Epithelial cell of proximal tubule (primary cell): Measurements from ENCODE around the gene ATRNL1. TPM values are rescaled to one million over a fixed set of nuclear protein-coding genes. Genes with fewer than 3 reads are reported as not detected.

ENCODE experiments used
- DNase-seq: peaks from one replicate; pipeline ENCODE4 v3.0.0-alpha.2; 2011; ENCODE audit warnings: low read depth
- H3K4me3 ChIP-seq: 2 replicates; pipeline ENCODE4 v1.5.1; 2011; ENCODE audit warnings: low read depth, mild to moderate bottlenecking, low read length
- CTCF ChIP-seq: conservative IDR thresholded peaks from 2 replicates; pipeline ENCODE4 v1.5.1; 2012; ENCODE audit warnings: low read depth, mild to moderate bottlenecking, low read length
- total RNA-seq: library from RNA; depleted of rRNA; stranded (reverse); fragments of >200 nt; gene quantifications from 2 replicates; pipeline ENCODE4 v1.2.3, GENCODE V29; 2015

The ATRNL1 gene
- total RNA-seq, 1 donor from 2014 or later, result 12.4 TPM

- DNase-seq, result no peak
Measured at GRCh38 chr10:115982526-115982925, 889.4 kb downstream of the ATRNL1 start.

GRCh38 chr10:115985786-115986185 lies 892.6 kb downstream of the ATRNL1 start:
- no peak for TF ChIP-seq CTCF
- no peak overlapping the region for H3K4me3 ChIP-seq
- no peak for DNase-seq

More at GRCh38 chr10:115982526-115982925, 889.4 kb downstream of the ATRNL1 start:
- no peak overlapping the region for H3K4me3 ChIP-seq
- TF ChIP-seq CTCF, result no peak

GRCh38 chr10:115988380-115988779 lies 895.2 kb downstream of the ATRNL1 start:
- no peak overlapping the region for H3K4me3 ChIP-seq
- DNase-seq, result no peak
- TF ChIP-seq CTCF, result no peak

GRCh38 chr10:115989621-115990020 lies 896.5 kb downstream of the ATRNL1 start:
- H3K4me3 ChIP-seq, result no peak overlapping the region
- no peak for TF ChIP-seq CTCF
- no peak for DNase-seq

GRCh38 chr10:115992236-115992986 lies 899.2 kb downstream of the ATRNL1 start:
- no peak for TF ChIP-seq CTCF
- no peak for DNase-seq
- no peak overlapping the region for H3K4me3 ChIP-seq

- no peak for DNase-seq
- H3K4me3 ChIP-seq, result no peak overlapping the region
- TF ChIP-seq CTCF, result no peak
Measured at GRCh38 chr10:115996031-115996430, 902.9 kb downstream of the ATRNL1 start.

GRCh38 chr10:115998301-115998700 lies 905.1 kb downstream of the ATRNL1 start:
- DNase-seq, result no peak
- no peak for TF ChIP-seq CTCF
- H3K4me3 ChIP-seq, result no peak overlapping the region
